Type B pancreatic cell (in vitro differentiated cells): ENCODE results near the gene ATAD3A. TPM values are rescaled to one million over a fixed set of nuclear protein-coding genes. Genes with fewer than 3 reads are reported as not detected.

Experiments
- DNase-seq: peaks from one replicate; pipeline ENCODE4 v3.0.0; 2021; ENCODE audit warnings: mixed read lengths; ENCODE audit not compliant: unreplicated experiment; ENCODE audit errors: extremely low spot score
- H3K27ac Mint-ChIP-seq: 2 replicates; pipeline ENCODE4 v1.8.0; 2021; ENCODE audit warnings: mild to moderate bottlenecking, mixed read lengths
- H3K27me3 Mint-ChIP-seq: 2 replicates; pipeline ENCODE4 v1.8.0; 2021; ENCODE audit warnings: mixed read lengths
- H3K36me3 Mint-ChIP-seq: 2 replicates; pipeline ENCODE4 v1.8.0; 2021; ENCODE audit warnings: mixed read lengths
- H3K4me1 Mint-ChIP-seq: one replicate; pipeline ENCODE4 v1.8.0; 2021; ENCODE audit warnings: mixed read lengths; ENCODE audit not compliant: unreplicated experiment
- H3K4me3 Mint-ChIP-seq: 2 replicates; pipeline ENCODE4 v1.8.0; 2021; ENCODE audit warnings: mild to moderate bottlenecking, mixed read lengths
- H3K9me3 Mint-ChIP-seq: 2 replicates; pipeline ENCODE4 v1.8.0; 2021; ENCODE audit warnings: mixed read lengths
- total RNA-seq: library from RNA; stranded (reverse); gene quantifications from 2 replicates; pipeline ENCODE4 v1.2.1, GENCODE V29; 2021; ENCODE audit warnings: low replicate concordance
- TF ChIP-seq, protein P1 (sequence below): fragments of 200-600 bp; sonication (generic); conservative IDR thresholded peaks from 2 replicates; pipeline ENCODE4 v1.5.0; 2021; ENCODE audit warnings: antibody characterized with exemption, mild to moderate bottlenecking

The ATAD3A gene
- total RNA-seq, 1 donor from 2014 or later: 39.8 TPM

DNA sequence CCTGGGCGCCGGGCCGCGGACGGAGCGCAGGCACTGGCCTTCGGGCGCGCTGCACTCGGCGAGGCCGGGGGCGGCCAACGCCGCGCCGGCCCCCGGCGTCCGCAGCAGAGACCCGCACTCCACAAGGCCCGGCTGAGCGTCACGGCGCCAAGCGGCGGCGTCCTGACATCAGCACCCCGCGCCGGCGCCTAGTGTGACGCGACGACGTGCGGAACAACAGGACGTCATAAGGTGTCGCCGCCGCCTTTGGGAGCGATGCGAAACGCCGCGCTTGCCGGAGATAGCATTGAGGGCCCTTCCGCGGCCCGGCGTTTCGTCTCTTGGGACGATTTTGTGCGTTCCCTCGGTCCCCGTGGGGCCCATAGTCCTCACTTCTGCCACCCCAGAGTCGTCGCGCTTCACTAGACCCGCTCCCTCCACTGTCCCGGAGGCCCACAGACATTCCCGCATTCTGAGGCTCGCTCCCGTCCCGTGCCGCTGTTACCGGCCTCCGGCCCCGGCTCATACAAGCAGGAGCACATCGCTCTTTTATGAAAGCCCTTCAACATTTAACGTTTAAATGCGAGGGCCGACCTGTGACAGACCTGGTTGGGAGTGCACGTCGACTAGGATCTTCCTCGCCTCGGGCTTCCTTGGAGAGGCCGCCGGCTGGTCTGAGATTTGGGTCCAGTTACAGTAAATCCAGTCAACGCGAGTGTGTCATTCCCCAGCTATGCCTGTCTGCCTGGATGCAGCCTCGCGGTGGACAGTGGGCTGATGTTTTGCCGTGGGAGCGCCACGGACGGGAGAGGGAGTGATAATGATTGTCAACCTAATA is 63.0 kb downstream of the ATAD3A start, which contains the start of gene SSU72:
TSS of gene SSU72 (minus strand) at position 143 of the 817 bp plus-strand sequence. CDS start 306 bp downstream, outside the sequence.
- TF ChIP-seq, protein P1, sequence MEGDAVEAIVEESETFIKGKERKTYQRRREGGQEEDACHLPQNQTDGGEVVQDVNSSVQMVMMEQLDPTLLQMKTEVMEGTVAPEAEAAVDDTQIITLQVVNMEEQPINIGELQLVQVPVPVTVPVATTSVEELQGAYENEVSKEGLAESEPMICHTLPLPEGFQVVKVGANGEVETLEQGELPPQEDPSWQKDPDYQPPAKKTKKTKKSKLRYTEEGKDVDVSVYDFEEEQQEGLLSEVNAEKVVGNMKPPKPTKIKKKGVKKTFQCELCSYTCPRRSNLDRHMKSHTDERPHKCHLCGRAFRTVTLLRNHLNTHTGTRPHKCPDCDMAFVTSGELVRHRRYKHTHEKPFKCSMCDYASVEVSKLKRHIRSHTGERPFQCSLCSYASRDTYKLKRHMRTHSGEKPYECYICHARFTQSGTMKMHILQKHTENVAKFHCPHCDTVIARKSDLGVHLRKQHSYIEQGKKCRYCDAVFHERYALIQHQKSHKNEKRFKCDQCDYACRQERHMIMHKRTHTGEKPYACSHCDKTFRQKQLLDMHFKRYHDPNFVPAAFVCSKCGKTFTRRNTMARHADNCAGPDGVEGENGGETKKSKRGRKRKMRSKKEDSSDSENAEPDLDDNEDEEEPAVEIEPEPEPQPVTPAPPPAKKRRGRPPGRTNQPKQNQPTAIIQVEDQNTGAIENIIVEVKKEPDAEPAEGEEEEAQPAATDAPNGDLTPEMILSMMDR: no peak
- Mint-ChIP-seq H3K27ac (peak within 1 kb of the TSS; percentile 99), H3K27me3 (peaks cover 9% of the 10 kb centered on the region), H3K9me3 (no peaks in the 10 kb centered on the region), H3K36me3 (peaks cover 5% of the 10 kb centered on the region), H3K4me3 (peak within 1 kb of the TSS; percentile 97), H3K4me1 (peaks cover 8% of the 10 kb centered on the region)
- DNase-seq: peak; percentile 95

- H3K4me3 Mint-ChIP-seq: no peak overlapping the region
- H3K9me3 Mint-ChIP-seq: no peaks in the 10 kb centered on the region
- no peaks in the 10 kb centered on the region for H3K36me3 Mint-ChIP-seq
- no peak overlapping the region for H3K27ac Mint-ChIP-seq
- H3K27me3 Mint-ChIP-seq: peaks cover 29% of the 10 kb centered on the region
- DNase-seq: no peak
- TF ChIP-seq, protein P1: no peak
- peaks cover 5% of the 10 kb centered on the region for H3K4me1 Mint-ChIP-seq
These were observed 65.5 kb downstream of the ATAD3A start for GRCh38 chr1:1577367-1578011.

- peaks cover 5% of the 10 kb centered on the region for H3K4me1 Mint-ChIP-seq
- DNase-seq: no peak
- H3K27me3 Mint-ChIP-seq: peaks cover 38% of the 10 kb centered on the region
- H3K4me3 Mint-ChIP-seq: no peak overlapping the region
- H3K9me3 Mint-ChIP-seq: no peaks in the 10 kb centered on the region
- H3K36me3 Mint-ChIP-seq: no peaks in the 10 kb centered on the region
- H3K27ac Mint-ChIP-seq: no peak overlapping the region
- TF ChIP-seq, protein P1: no peak
These were observed 66.5 kb downstream of the ATAD3A start for GRCh38 chr1:1578371-1578940.

DNA sequence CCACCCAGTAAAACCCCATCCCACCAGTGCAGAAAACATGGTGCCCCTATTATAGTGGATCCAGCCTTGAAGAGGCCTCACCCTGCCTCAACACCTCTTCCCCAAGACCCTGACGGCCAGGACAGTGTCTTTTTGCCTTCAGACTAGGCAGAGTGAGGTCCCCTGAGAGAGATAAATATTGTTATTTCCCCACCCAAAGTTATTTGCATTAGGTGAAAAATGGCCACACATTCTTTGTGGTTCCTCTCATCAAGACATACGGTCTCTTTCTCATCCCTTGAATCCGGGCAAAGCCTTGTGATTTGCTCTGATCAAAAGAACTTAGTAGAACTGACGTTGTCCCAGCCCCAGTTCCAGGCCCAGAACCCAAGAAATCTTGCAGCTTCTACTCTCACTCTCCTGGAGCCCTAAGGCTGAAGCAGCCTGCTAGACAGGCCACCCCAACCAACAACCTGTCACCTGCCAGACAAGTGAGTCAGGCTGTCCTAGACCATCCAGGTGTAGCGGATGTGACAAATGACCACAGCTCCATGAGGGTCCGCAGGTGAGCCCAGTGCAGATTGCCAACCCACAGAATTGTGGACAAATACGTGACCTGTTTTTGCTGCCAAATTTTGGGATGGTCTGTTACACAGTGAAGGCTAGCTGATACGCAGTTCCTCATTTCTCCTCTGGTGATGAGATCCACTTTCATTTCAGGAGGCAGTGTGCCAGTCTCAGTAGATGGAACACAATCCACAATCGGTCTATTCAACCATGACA is 70.8 kb downstream of the ATAD3A start:
- Mint-ChIP-seq H3K36me3 (no peaks in the 10 kb centered on the region), H3K4me3 (no peak overlapping the region), H3K9me3 (no peaks in the 10 kb centered on the region), H3K4me1 (no peaks in the 10 kb centered on the region), H3K27ac (no peak overlapping the region), H3K27me3 (peaks cover 57% of the 10 kb centered on the region)
- no peak for DNase-seq
- TF ChIP-seq, protein P1: no peak

DNA sequence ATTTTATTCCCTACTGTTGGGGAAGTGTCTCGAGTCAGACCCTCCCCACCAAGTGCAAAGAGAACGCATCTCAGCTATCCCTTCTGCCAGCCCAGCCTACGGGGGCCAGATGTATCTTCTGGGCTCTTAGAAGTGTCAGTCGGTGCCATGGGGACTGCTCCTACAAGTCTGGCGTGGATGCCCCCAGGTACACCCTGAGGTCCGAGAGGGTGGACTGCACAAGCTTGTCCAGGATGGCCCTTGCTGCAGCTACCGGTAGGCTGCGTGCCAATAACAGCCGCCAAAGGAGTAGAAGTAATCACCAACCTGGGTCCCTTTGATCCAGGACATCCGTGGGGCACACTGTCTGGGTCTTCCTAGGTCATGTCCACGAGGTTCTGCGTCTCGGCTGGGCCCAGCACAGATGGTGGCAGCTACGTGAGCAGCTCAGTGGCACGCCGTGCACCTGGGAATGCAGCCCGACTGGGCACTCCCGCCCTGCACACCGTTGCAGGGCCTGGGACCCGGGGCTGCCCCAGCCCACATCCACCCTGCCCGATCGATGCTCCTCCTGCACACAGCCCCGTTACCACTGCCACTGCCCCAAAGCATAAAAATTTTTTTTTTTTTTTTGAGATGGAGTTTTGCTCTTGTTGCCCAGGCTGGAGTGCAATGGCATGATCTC is 71.5 kb downstream of the ATAD3A start:
- Mint-ChIP-seq H3K27ac (no peak overlapping the region), H3K4me3 (no peak overlapping the region), H3K4me1 (no peaks in the 10 kb centered on the region), H3K27me3 (peaks cover 55% of the 10 kb centered on the region), H3K36me3 (no peaks in the 10 kb centered on the region), H3K9me3 (no peaks in the 10 kb centered on the region)
- TF ChIP-seq, protein P1: no peak
- no peak for DNase-seq
